BLaER1 treated with 17β-estradiol and CSF1 and Interleukin-3, amounts not matched to agents 10 nM and 100 nM (cell line): ENCODE results near the gene UGT1A7.

ENCODE experiments used
- H3K27ac ChIP-seq, 11 experiments: shearing (Covaris generic); formaldehyde crosslinking; 2 replicates each; pipeline ENCODE4 v1.8.1; 2022
- H3K27me3 ChIP-seq, 11 experiments: shearing (Covaris generic); formaldehyde crosslinking; 2 replicates each; pipeline ENCODE4 v1.8.1; 2022
- H3K36me3 ChIP-seq, 11 experiments: shearing (Covaris generic); formaldehyde crosslinking; 2 replicates each; pipeline ENCODE4 v1.8.1; 2022
- H3K4me1 ChIP-seq, 10 experiments: shearing (Covaris generic); formaldehyde crosslinking; 2 replicates each; pipeline ENCODE4 v1.8.1; 2022
- H3K4me2 ChIP-seq, 11 experiments: shearing (Covaris generic); formaldehyde crosslinking; 2 replicates each; pipeline ENCODE4 v1.8.1; 2022
- H3K4me3 ChIP-seq, 10 experiments: shearing (Covaris generic); formaldehyde crosslinking; 2 replicates each; pipeline ENCODE4 v1.8.1; 2022
- H3K9ac ChIP-seq, 11 experiments: shearing (Covaris generic); formaldehyde crosslinking; 2 replicates each; pipeline ENCODE4 v1.8.1; 2022
- H3K9me3 ChIP-seq, 11 experiments: shearing (Covaris generic); formaldehyde crosslinking; replicated peaks in 1 of 11; 2 replicates each; pipeline ENCODE4 v1.8.1; 2022
- H4K20me1 ChIP-seq, 11 experiments: shearing (Covaris generic); formaldehyde crosslinking; 2 replicates each; pipeline ENCODE4 v1.8.1; 2022
- Cebpa-rat ChIP-seq, 11 experiments: shearing (Covaris generic); IDR thresholded peaks; 2 replicates each; pipeline ENCODE4 v1.8.1; 2022

UGT1A7 gene

DNA sequence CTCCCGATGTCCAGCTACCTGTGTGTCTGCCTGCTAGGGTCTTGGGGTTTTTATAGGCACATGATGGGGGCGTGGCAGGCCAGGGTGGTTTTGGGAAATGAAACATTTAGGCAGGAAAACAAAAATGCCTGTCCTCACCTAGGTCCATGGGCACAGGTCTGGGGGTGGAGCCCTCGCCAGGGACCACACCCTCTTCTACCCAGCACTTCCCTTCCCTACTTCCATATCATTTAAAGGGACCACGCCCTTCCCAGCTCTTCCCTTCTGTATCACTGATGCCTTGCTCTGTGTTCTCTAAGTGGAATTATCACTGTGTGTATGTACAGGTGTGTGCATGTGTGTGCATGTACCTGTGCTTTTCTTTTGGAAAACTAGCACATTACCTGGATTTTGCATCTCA lies 84.7 kb downstream of the UGT1A7 start:
- H3K27ac ChIP-seq = no peak overlapping the region
- H4K20me1 ChIP-seq = no peaks in the 10 kb centered on the region
- H3K27me3 ChIP-seq = no peaks in the 10 kb centered on the region
- H3K4me1 ChIP-seq = peaks cover 0 to 26% (median 0%) of the 10 kb centered on the region in 10 experiments; a peak in 8 of 20 replicates
- no peak overlapping the region; a peak in 1 of 22 replicates for H3K4me2 ChIP-seq
- H3K9me3 ChIP-seq = 0 out of 22 replicates have a peak, but pooled peaks cover 0 to 4% (median 0%) of the 10 kb centered on the region in 11 experiments
- H3K4me3 ChIP-seq = no peak overlapping the region
- H3K36me3 ChIP-seq = no peaks in the 10 kb centered on the region
- TF ChIP-seq Cebpa-rat (IDR thresholded peaks at IDR 0.05) = no peak
- no peak overlapping the region for H3K9ac ChIP-seq

DNA sequence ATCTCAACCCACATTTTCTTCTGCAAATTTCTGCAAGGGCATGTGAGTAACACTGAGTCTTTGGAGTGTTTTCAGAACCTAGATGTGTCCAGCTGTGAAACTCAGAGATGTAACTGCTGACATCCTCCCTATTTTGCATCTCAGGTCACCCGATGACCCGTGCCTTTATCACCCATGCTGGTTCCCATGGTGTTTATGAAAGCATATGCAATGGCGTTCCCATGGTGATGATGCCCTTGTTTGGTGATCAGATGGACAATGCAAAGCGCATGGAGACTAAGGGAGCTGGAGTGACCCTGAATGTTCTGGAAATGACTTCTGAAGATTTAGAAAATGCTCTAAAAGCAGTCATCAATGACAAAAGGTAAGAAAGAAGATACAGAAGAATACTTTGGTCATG lies 86.4 kb downstream of the UGT1A7 start:
- Histone ChIP-seq H3K36me3 (no peaks in the 10 kb centered on the region), H3K4me3 (no peak overlapping the region), H3K9ac (no peak overlapping the region), H3K27me3 (no peaks in the 10 kb centered on the region), H3K27ac (no peak overlapping the region), H4K20me1 (no peaks in the 10 kb centered on the region), H3K9me3 (0 out of 22 replicates have a peak, but pooled peaks cover 0 to 4% (median 0%) of the 10 kb centered on the region in 11 experiments), H3K4me2 (no peak overlapping the region), H3K4me1 (peaks cover 0 to 26% (median 0%) of the 10 kb centered on the region in 10 experiments; a peak in 8 of 20 replicates)
- no peak for TF ChIP-seq Cebpa-rat (IDR thresholded peaks at IDR 0.05)

DNA sequence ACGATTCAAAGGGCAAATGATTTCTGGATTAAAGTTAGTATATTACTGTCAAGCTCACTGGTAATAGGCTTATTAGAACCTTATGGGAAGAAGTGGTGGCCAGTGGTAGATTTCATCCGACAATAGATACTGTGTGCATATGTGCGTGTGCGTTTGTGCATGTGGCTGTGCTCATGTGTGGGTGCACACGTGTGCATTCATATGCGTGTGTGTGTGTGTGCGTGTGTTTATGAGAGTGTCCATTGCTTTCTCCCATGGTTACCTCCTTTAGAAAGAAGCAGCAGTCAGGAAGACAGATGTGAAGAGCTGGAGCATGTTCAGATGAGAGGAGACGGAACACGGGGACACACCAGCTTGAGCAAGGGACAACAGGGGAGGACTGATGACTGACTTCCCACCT lies 87.6 kb downstream of the UGT1A7 start:
- peaks cover 0 to 17% (median 0%) of the 10 kb centered on the region in 10 experiments; a peak in 8 of 20 replicates for H3K4me1 ChIP-seq
- no peaks in the 10 kb centered on the region for H3K36me3 ChIP-seq

DNA sequence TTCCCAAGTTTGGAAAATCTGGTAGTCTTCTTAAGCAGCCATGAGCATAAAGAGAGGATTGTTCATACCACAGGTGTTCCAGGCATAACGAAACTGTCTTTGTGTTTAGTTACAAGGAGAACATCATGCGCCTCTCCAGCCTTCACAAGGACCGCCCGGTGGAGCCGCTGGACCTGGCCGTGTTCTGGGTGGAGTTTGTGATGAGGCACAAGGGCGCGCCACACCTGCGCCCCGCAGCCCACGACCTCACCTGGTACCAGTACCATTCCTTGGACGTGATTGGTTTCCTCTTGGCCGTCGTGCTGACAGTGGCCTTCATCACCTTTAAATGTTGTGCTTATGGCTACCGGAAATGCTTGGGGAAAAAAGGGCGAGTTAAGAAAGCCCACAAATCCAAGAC lies 90.5 kb downstream of the UGT1A7 start:
- Histone ChIP-seq H4K20me1 (no peaks in the 10 kb centered on the region), H3K4me2 (no peak overlapping the region), H3K9me3 (peaks cover 19 to 25% (median 22%) of the 10 kb centered on the region in 11 experiments), H3K9ac (no peak overlapping the region), H3K4me1 (no peaks in the 10 kb centered on the region), H3K36me3 (no peaks in the 10 kb centered on the region; a peak in 2 of 22 replicates), H3K27ac (no peak overlapping the region), H3K27me3 (no peaks in the 10 kb centered on the region), H3K4me3 (no peak overlapping the region)
- no peak for TF ChIP-seq Cebpa-rat (IDR thresholded peaks at IDR 0.05)

More for the DNA sequence above, 87.6 kb downstream of the UGT1A7 start:
- Histone ChIP-seq H3K4me2 (no peak overlapping the region), H3K27ac (no peak overlapping the region), H3K9ac (no peak overlapping the region), H3K4me3 (no peak overlapping the region), H4K20me1 (no peaks in the 10 kb centered on the region), H3K27me3 (no peaks in the 10 kb centered on the region), H3K9me3 (0 out of 22 replicates have a peak, but pooled peaks cover 0 to 4% (median 0%) of the 10 kb centered on the region in 11 experiments)
- TF ChIP-seq Cebpa-rat (IDR thresholded peaks at IDR 0.05) = no peak

DNA sequence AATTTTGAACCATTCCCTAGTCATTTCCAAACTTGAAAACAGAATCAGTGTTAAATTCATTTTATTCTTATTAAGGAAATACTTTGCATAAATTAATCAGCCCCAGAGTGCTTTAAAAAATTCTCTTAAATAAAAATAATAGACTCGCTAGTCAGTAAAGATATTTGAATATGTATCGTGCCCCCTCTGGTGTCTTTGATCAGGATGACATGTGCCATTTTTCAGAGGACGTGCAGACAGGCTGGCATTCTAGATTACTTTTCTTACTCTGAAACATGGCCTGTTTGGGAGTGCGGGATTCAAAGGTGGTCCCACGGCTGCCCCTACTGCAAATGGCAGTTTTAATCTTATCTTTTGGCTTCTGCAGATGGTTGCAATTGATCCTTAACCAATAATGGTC lies 90.9 kb downstream of the UGT1A7 start:
- Histone ChIP-seq H3K9me3 (peaks cover 20 to 29% (median 25%) of the 10 kb centered on the region in 11 experiments), H3K4me3 (no peak overlapping the region), H3K27me3 (no peaks in the 10 kb centered on the region), H3K4me1 (no peaks in the 10 kb centered on the region), H4K20me1 (no peaks in the 10 kb centered on the region), H3K4me2 (no peak overlapping the region), H3K9ac (no peak overlapping the region), H3K36me3 (no peaks in the 10 kb centered on the region; a peak in 2 of 22 replicates), H3K27ac (no peak overlapping the region)
- no peak for TF ChIP-seq Cebpa-rat (IDR thresholded peaks at IDR 0.05)

DNA sequence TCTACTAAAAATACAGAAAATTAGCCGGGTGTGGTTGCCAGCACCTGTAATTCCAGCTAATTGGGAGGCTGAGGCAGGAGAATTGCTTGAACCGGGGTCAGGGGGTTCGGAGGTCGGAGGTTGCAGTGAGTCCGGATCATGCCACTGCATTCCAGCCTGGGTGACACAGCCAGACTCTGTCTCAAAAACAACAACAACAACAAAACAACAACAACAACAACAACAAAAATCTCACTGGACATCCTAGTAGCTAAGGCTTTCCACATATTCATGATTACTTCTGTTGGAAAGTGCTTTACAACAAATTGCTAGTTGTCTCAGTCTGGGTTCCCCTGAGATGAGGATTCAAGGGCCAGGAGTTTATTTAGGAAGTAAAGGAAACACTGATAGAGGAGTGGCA lies 92.2 kb downstream of the UGT1A7 start:
- Histone ChIP-seq H3K4me3 (no peak overlapping the region), H3K27me3 (no peaks in the 10 kb centered on the region), H3K36me3 (no peaks in the 10 kb centered on the region; a peak in 2 of 22 replicates), H3K27ac (no peak overlapping the region), H4K20me1 (no peaks in the 10 kb centered on the region), H3K9me3 (peaks cover 21 to 40% (median 31%) of the 10 kb centered on the region in 11 experiments), H3K9ac (no peak overlapping the region), H3K4me2 (no peak overlapping the region), H3K4me1 (no peaks in the 10 kb centered on the region)
- no peak for TF ChIP-seq Cebpa-rat (IDR thresholded peaks at IDR 0.05)

DNA sequence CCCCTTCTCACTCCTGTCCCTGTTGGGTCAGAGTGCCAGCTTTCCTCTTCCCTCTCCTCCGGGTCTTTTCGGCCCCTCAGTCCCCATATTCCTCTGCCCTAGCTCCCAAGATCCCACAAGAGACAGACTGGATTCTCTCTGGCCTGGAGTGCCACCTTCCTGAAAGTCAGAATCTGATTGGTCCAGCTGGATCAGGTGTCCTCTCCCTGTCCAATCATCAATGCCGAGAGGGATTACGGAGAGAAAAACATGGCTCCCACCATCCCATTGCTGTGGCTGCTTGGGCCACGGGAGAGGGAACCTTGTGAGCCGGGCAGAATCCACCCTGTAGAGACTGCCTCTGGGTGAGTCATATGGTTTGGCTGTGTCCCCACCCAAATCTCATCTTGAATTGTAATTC lies 93.7 kb downstream of the UGT1A7 start:
- no peak for TF ChIP-seq Cebpa-rat (IDR thresholded peaks at IDR 0.05)
- H3K4me1 ChIP-seq = no peaks in the 10 kb centered on the region
- H3K36me3 ChIP-seq = no peaks in the 10 kb centered on the region; a peak in 2 of 22 replicates
- no peaks in the 10 kb centered on the region for H3K27me3 ChIP-seq
- H3K9me3 ChIP-seq = peaks cover 26 to 55% (median 42%) of the 10 kb centered on the region in 11 experiments
- no peak overlapping the region for H3K9ac ChIP-seq
- H3K4me3 ChIP-seq = no peak overlapping the region
- no peak overlapping the region for H3K4me2 ChIP-seq
- no peak overlapping the region for H3K27ac ChIP-seq
- no peaks in the 10 kb centered on the region for H4K20me1 ChIP-seq

DNA sequence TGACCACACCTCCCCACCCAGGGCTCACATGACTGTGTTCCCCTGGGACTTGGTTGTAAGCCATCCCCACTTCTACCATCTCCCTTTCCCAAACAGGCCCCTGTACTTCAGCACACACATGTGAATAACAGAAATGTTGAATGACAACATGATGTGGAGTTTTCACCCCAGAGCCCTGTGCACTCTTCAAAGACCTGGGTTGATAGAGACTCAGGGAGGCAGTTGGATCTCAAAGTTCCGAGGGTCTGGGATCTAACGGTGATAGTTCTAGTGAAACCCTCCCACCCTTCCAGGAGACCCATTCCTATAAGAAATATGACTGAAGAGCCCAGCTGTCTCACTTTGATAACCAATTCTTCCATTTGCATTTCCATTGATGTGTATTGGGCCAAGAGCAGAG lies 96.3 kb downstream of the UGT1A7 start, which contains the start of gene MROH2A:
Gene MROH2A, plus strand, starts transcription at position 301 of the 400 bp plus-strand sequence. CDS start 1,029 bp downstream, outside the sequence.
- Histone ChIP-seq H3K9ac (no peak within 1 kb of the TSS), H3K4me1 (no peaks in the 10 kb centered on the region), H3K27ac (no peak within 1 kb of the TSS), H3K27me3 (no peaks in the 10 kb centered on the region), H3K4me2 (no peak within 1 kb of the TSS), H3K36me3 (no peaks in the 10 kb centered on the region; a peak in 2 of 22 replicates), H3K9me3 (peaks cover 31 to 61% (median 49%) of the 10 kb centered on the region in 11 experiments), H4K20me1 (no peaks in the 10 kb centered on the region), H3K4me3 (no peak within 1 kb of the TSS)
- no peak for TF ChIP-seq Cebpa-rat (IDR thresholded peaks at IDR 0.05)

DNA sequence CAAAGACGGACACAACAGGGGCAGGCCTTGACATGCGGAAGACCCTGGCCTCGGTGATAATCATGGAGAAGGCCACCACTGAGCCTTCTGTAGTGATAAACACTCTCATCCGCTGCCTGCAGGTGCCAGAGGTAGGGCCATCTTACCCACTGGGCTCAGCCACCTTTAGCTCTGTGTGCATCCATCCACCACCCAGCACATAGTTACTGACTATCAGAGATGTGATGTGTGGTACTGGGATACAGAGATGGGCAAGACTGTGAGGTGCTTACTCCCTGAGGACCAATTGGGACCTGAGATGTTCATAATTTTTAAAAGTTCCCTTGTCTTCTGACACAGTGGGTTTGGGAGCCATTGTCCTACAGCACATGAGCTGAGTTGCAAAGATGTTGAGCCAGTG lies 98.0 kb downstream of the UGT1A7 start:
- TF ChIP-seq Cebpa-rat (IDR thresholded peaks at IDR 0.05) = no peak
- H3K9ac ChIP-seq = no peak overlapping the region
- H4K20me1 ChIP-seq = no peaks in the 10 kb centered on the region
- no peak overlapping the region for H3K27ac ChIP-seq
- H3K36me3 ChIP-seq = no peaks in the 10 kb centered on the region; a peak in 2 of 22 replicates
- H3K4me3 ChIP-seq = no peak overlapping the region
- no peaks in the 10 kb centered on the region for H3K27me3 ChIP-seq
- H3K4me1 ChIP-seq = peaks cover 0 to 3% (median 0%) of the 10 kb centered on the region in 10 experiments; a peak in 7 of 20 replicates
- H3K4me2 ChIP-seq = no peak overlapping the region
- peaks cover 31 to 66% (median 54%) of the 10 kb centered on the region in 11 experiments for H3K9me3 ChIP-seq

DNA sequence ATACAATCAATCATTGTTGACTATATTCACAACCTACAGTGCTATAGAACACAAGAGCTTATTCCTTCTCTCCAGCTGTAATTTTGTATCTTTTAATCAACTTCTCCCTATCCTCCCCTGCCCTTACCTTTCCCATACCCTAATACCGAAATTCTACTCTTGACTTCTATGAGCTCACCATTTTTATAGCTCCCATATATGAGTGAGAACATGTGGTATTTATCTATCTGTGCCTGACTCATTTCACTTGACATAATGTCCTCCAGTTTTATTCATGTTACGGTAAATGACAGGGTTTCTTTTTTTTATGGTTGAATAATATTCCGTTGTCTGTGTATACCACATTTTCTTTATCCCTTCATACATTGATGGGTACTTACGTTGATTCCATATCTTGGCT lies 99.1 kb downstream of the UGT1A7 start:
- Histone ChIP-seq H3K4me2 (no peak overlapping the region), H3K36me3 (no peaks in the 10 kb centered on the region), H3K27me3 (no peaks in the 10 kb centered on the region), H4K20me1 (no peaks in the 10 kb centered on the region), H3K9me3 (peaks cover 29 to 68% (median 55%) of the 10 kb centered on the region in 11 experiments), H3K9ac (no peak overlapping the region), H3K4me3 (no peak overlapping the region), H3K4me1 (peaks cover 0 to 14% (median 4%) of the 10 kb centered on the region in 10 experiments; a peak in 9 of 20 replicates), H3K27ac (no peak overlapping the region)
- no peak for TF ChIP-seq Cebpa-rat (IDR thresholded peaks at IDR 0.05)
